Breast epithelium (tissue), 4 donors: ENCODE results near the gene NHP2. TPM values are rescaled to one million over a fixed set of nuclear protein-coding genes. Genes with fewer than 3 reads are reported as not detected.

Source experiments
- DNase-seq, 2 donors: peaks; one replicate each; pipeline ENCODE4 v3.0.0-alpha.2; 2019; ENCODE audit warnings: low spot score in 2 of 2
- H3K27ac ChIP-seq, 2 donors: fragments of 200-600 bp; sonication (generic) in 1 of 2; one replicate each; pipeline ENCODE4 v1.5.1; 2016 to 2019; ENCODE audit warnings: mild to moderate bottlenecking in 1 of 2
- H3K27me3 ChIP-seq, 2 donors: fragments of 200-600 bp; sonication (generic) in 1 of 2; one replicate each; pipeline versions ENCODE4 v1.5.1 to v1.6.0; 2017 to 2019; ENCODE audit warnings: control low read depth in 1 of 2, mild to moderate bottlenecking in 1 of 2
- H3K36me3 ChIP-seq: fragments of 200-600 bp; one replicate; pipeline ENCODE4 v1.5.1; 2019
- H3K4me1 ChIP-seq, 2 donors: fragments of 200-600 bp; sonication (generic); one replicate each; pipeline ENCODE4 v1.5.1; 2016 to 2019; ENCODE audit warnings: control low read depth in 1 of 2
- H3K4me3 ChIP-seq, 3 donors: fragments of 200-600 bp; sonication (generic); 1 replicate in 2 of 3; 2 replicates in 1 of 3; pipeline ENCODE4 v1.5.1; 2016 to 2019; ENCODE audit warnings: mild to moderate bottlenecking in 3 of 3, moderate library complexity in 2 of 3
- H3K9me3 ChIP-seq, 2 donors: fragments of 200-600 bp; sonication (generic) in 1 of 2; one replicate each; pipeline ENCODE4 v1.5.1; 2016 to 2019; ENCODE audit warnings: control low read depth in 1 of 2
- POLR2A ChIP-seq: fragments of 450-650 bp; IDR thresholded peaks from one replicate; pipeline ENCODE4 v1.6.1; 2016; ENCODE audit warnings: antibody characterized with exemption, mild to moderate bottlenecking, moderate library complexity
- POLR2AphosphoS5 ChIP-seq, 3 donors: sonication (generic); formaldehyde crosslinking; IDR thresholded peaks; one replicate each; pipeline ENCODE4 v1.6.1; 2017; ENCODE audit warnings: antibody characterized with exemption in 3 of 3
- intact Hi-C: fragments of 100-400 bp; cut with DNase I; formaldehyde crosslinking; loops from one replicate; pipeline ENCODE4 v1.15.1; 2023; ENCODE audit warnings: low total_unique reads
- total RNA-seq, 3 donors: library from RNA; depleted of rRNA; stranded (reverse); fragments of >200 nt; gene quantifications; one replicate each; pipeline ENCODE4 v1.1.0, GENCODE V29; 2016
- TF ChIP-seq, protein P1 (sequence below), 3 donors: fragments of 450-650 bp; IDR thresholded peaks; one replicate each; pipeline ENCODE4 v1.5.1; 2016 to 2017; ENCODE audit warnings: antibody characterized with exemption in 3 of 3, mild to moderate bottlenecking in 3 of 3, moderate library complexity in 3 of 3

The NHP2 gene
- total RNA-seq, 3 donors from 2014 or later: 148 to 256 (median 220) TPM

GRCh38 chr5:178177569-178177968 is 23.9 kb upstream of the NHP2 start:
- H3K4me1 ChIP-seq: no peaks in the 10 kb centered on the region
- no peaks in the 10 kb centered on the region for H3K36me3 ChIP-seq
- TF ChIP-seq POLR2A (no peak), POLR2AphosphoS5 (IDR thresholded peaks at IDR 0.05) (no peak)
- TF ChIP-seq, protein P1, sequence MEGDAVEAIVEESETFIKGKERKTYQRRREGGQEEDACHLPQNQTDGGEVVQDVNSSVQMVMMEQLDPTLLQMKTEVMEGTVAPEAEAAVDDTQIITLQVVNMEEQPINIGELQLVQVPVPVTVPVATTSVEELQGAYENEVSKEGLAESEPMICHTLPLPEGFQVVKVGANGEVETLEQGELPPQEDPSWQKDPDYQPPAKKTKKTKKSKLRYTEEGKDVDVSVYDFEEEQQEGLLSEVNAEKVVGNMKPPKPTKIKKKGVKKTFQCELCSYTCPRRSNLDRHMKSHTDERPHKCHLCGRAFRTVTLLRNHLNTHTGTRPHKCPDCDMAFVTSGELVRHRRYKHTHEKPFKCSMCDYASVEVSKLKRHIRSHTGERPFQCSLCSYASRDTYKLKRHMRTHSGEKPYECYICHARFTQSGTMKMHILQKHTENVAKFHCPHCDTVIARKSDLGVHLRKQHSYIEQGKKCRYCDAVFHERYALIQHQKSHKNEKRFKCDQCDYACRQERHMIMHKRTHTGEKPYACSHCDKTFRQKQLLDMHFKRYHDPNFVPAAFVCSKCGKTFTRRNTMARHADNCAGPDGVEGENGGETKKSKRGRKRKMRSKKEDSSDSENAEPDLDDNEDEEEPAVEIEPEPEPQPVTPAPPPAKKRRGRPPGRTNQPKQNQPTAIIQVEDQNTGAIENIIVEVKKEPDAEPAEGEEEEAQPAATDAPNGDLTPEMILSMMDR (IDR thresholded peaks at IDR 0.05): no peak
- no peaks in the 10 kb centered on the region for H3K9me3 ChIP-seq
- DNase-seq: no peak
- intact Hi-C loops: no loop called here
- H3K27me3 ChIP-seq: peaks cover 0 to 4% of the 10 kb centered on the region in 2 donors
- H3K4me3 ChIP-seq: no peak overlapping the region
- no peak overlapping the region for H3K27ac ChIP-seq

GRCh38 chr5:178176791-178177190 is 23.1 kb upstream of the NHP2 start:
- Histone ChIP-seq H3K9me3 (no peaks in the 10 kb centered on the region), H3K27ac (no peak overlapping the region), H3K36me3 (no peaks in the 10 kb centered on the region), H3K4me3 (no peak overlapping the region), H3K27me3 (peaks cover 0 to 4% of the 10 kb centered on the region in 2 donors), H3K4me1 (no peaks in the 10 kb centered on the region)
- TF ChIP-seq POLR2AphosphoS5 (IDR thresholded peaks at IDR 0.05): no peak
- TF ChIP-seq, protein P1 (IDR thresholded peaks at IDR 0.05): no peak
- TF ChIP-seq POLR2A: no peak
- DNase-seq: no peak
- intact Hi-C loops: no loop called here

GRCh38 chr5:178174456-178174855 is 20.8 kb upstream of the NHP2 start:
- intact Hi-C loops: no loop called here
- DNase-seq: no peak
- H3K9me3 ChIP-seq: no peaks in the 10 kb centered on the region
- no peak overlapping the region for H3K4me3 ChIP-seq
- H3K36me3 ChIP-seq: no peaks in the 10 kb centered on the region
- no peak overlapping the region for H3K27ac ChIP-seq
- H3K27me3 ChIP-seq: no peaks in the 10 kb centered on the region
- TF ChIP-seq, protein P1 (IDR thresholded peaks at IDR 0.05): no peak
- TF ChIP-seq POLR2AphosphoS5 (IDR thresholded peaks at IDR 0.05) (no peak), POLR2A (no peak)
- H3K4me1 ChIP-seq: no peaks in the 10 kb centered on the region

DNA sequence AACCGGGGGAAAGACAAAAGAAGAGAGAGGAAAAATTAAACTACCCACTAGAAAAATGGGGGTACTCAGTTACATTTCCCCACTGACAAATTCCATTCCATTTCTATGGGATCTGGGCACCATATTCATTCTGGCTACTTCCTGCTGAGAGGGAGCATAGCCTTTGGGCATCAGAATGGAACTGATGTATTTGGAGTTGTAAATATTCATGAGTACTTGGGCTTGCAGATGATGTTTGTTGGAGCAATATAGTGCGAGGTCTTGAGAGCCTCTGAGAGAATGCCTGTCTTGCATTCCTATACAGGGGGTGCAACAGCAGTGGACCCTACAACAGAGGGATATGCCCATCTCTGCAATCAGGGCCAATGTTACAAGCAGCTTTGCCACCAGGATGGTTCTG is 16.8 kb upstream of the NHP2 start:
- no peaks in the 10 kb centered on the region for H3K36me3 ChIP-seq
- no peak for TF ChIP-seq POLR2A
- TF ChIP-seq, protein P1 (IDR thresholded peaks at IDR 0.05): no peak
- no peak for TF ChIP-seq POLR2AphosphoS5 (IDR thresholded peaks at IDR 0.05)

DNA sequence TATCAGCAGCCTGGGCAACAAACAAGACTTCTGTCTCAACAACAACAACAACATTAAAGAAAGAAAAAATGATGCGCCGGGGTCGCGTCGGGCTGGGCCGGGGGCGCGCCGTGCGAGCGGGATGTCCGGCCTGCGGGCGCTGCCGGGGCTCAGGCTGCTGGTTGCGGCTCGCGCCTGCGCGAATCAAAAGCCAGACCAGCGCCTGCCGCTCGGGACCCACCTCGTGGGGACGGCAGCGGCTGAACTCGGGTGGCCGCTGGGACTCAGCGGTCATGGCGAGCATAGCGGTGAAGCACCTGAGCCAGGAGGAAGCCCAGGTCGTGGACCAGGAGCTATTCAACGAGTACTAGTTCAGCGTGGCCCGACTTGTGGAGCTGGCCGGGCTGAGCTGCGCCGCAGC is 11.9 kb upstream of the NHP2 start:
- TF ChIP-seq, protein P1 (IDR thresholded peaks at IDR 0.05): no peak
- TF ChIP-seq POLR2A (no peak), POLR2AphosphoS5 (IDR thresholded peaks at IDR 0.05) (no peak)
- intact Hi-C loops: no loop called here
- H3K9me3 ChIP-seq: no peaks in the 10 kb centered on the region
- no peaks in the 10 kb centered on the region for H3K27me3 ChIP-seq
- no peak overlapping the region for H3K4me3 ChIP-seq
- no peak for DNase-seq
- no peaks in the 10 kb centered on the region for H3K4me1 ChIP-seq
- no peak overlapping the region for H3K27ac ChIP-seq
- no peaks in the 10 kb centered on the region for H3K36me3 ChIP-seq

More for the DNA sequence above, 16.8 kb upstream of the NHP2 start:
- Histone ChIP-seq H3K4me1 (no peaks in the 10 kb centered on the region), H3K27ac (no peak overlapping the region), H3K4me3 (no peak overlapping the region), H3K9me3 (no peaks in the 10 kb centered on the region), H3K27me3 (no peaks in the 10 kb centered on the region)
- intact Hi-C loops: no loop called here
- DNase-seq: no peak
